GM21737 (cell line): Measurements from ENCODE around the gene DTHD1.

Experiments used
- ATAC-seq: cut with Tn5 transposase; IDR thresholded peaks from one replicate; pipeline ENCODE4 v1.9.1; 2021; ENCODE audit warnings: mild to moderate bottlenecking, moderate library complexity; ENCODE audit not compliant: unreplicated experiment

The DTHD1 gene

DNA sequence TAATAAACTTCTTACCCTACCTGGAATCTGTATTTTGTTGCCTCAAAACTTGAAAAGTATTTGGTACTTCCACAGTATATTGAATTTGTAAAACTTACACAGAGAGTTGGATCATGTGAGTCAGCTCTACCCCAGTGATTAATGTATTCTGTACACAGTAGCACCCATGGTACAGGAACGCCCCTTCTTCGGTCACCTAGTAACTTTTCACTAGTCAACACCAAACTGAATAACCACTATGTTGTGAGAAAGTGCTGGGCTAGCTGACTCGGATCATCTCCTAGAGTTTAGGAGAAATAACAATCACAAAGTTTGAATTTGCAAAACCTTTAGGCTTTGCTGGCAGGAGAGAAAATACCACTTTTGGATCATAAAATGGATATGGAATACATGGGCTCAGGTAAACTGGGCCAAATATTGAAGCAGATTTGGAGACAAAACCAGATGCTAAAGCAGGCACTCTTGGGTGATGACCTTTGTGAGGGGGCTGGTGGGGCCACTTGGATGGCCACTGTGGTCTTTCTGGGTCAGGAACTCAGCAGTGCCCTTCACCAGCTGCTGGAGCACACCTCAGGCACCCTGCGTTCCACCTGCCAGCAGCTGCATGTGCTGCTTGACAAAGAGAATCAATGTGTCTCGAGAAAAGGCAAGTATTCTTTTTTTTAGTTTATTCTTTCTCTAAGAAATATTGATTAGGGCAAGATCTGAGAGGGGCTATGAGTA, at the start of gene DTHD1:
DTHD1 (plus strand) TSS at position 233 of the 723 bp plus-strand sequence; CDS start at position 376, 143 bp downstream.
- no peak for ATAC-seq

DNA sequence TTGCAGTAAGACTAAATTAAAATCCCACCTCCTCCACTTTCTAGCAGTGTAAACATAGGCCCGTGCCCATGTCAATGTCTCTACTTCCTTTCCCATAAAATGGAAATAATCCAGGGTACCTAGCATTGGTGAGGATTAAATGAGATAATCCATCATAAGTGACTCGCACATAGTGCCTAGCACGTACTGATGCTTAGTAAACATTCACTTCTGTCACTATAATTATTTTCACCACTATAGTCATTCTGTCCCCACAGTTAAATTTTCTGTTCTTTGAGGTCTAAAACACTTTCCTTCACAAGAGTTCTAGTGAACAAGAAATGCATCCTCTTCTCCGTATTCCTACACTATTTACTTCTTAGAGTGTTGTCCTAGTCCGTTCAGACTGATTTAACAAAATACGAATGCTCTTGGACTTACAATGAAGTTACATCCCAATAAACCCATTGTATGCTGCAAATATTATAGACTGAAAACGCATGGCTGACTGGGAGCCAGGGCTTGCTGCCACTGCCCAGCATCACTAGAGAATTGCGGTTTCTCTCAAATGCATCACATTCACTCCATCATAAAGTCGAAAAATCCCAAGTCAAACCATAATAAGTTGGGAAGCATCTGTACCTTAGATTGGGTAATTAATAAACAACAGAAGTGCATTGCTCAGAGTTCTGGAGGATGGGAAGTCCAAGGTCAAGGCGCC, 47.7 kb upstream of the DTHD1 start:
- no peak for ATAC-seq

DNA sequence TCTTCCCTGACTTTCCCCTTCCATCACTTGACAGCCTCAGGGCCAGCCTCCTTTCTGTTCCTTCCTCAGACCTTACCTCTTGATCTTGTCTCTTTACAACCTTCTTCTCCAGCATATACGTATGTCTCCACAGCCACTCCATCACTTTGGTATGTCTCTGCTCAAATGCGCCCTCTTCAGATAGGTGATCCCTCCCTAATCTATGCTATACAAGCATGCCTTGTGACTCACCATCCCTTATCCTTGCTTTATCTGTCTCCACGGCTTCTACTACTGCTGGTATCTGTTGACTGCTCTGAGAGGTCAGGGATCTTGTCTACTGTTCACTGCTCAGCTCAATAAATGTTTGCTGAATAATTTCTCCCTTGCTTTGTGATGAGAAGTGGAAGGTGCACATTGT, 46.1 kb upstream of the DTHD1 start:
- ATAC-seq: no peak

DNA sequence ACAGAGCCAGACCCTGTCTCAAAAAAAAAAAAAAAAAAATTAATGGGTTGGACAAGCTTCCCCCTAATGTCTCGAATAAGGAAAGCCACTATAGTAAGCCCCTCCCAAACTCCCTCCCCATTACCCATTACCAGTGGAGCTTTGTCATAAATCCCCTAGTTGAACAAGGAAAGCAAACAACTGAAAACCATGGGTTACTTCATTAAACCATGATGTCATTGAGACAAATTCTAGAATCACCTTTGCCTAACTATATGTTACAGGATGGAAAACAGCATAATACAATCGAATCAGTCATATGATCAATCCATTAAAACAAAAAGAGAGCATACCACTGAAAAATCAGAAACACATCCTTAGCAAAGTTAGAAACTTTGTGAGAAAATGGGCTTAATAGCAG, 45.3 kb upstream of the DTHD1 start:
- ATAC-seq: no peak

DNA sequence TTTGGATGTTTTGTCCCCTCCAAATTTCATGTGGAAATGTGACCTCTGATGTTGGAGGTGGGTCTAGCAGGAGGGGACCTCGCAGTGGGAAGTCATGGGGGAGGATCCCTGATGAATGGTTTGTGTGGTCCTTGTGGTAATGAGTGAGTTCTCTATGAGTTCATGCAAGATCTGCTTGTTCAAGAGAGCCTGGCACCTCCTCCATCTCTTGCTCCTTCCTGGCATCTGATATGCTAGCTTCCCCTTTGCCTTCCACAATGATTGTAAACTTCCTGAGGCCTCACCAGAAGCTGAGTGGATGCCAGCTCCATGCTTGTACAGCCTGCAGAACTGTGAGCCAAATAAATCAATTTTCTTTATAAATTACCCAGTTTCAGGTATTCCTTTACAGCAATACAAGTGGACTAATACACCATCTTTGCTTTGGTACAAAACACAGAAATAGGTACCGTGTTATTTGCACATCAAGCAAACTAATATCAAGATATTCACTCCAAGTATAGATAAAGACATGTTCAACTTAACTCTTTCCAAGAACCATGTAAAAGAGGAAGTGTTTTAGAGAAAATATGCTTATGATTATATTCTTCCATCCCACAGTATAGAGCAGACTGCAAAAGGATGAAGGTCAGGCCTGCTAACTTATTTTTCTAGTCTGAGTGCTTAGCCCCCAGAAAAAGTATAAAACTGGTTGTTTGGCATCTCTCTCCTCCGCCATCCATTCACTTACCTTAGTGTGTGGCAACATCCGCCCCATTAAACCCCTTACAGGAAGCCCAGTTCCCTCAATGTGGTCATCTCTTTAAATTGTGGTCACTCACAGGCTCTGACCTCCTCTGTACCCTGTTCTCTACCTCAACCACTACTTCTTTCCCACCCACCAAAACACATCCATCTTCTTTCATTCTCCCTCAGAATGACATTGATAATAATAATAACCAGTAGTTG, 43.8 kb upstream of the DTHD1 start:
- no peak for ATAC-seq

- peak; percentile 51 for ATAC-seq
Measured at GRCh38 chr4:36241771-36242170, 39.6 kb upstream of the DTHD1 start.

GRCh38 chr4:36242629-36243354, 38.6 kb upstream of the DTHD1 start:
- no peak for ATAC-seq

GRCh38 chr4:36243355-36244256, 37.8 kb upstream of the DTHD1 start:
- ATAC-seq: peak; percentile 29

DNA sequence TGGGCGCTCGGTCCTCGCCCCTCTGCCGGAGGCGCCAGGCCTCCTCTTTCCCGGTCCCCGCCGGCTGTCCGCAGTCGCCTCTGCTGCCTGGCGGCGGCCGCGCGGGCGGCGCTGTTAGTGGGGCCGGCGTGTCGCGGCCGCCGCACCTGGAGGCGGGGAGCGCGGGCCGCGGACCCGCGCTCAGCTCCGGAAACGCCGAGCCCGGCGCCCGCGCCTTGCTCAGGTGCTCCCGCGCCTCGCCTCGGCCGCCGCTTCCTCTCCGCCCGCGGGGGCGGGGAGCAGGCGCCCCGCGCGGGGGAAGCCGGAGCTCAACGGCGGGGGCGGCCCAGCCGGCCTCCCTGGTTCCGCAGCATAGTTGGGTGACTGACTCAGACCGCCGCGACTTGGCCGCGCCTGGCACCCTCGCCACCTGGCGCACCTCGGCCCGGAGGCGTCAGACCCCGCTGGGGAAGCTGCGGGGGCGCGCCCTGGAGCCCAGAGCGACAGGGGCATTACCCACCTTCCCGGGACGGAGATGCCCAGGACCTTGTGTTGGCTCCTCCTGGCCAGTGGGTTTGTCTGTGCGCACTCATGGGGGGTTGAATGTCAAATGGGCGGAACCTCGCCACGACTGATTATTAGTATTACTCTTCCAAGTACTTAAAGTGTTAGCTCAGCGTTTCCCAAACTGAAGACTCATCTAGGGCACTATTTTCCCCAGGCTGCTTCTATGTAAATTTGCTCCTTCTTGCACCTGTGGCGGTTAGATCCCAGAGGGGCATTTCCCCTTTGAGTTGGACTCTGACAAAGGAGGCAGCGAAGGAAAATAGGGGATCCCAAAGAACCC, 36.9 kb upstream of the DTHD1 start, which contains the start of gene ARAP2:
ARAP2 (minus strand) TSS at position 258 of the 826 bp plus-strand sequence. CDS start 15,028 bp downstream, outside the sequence.
- ATAC-seq: peak; percentile 55

DNA sequence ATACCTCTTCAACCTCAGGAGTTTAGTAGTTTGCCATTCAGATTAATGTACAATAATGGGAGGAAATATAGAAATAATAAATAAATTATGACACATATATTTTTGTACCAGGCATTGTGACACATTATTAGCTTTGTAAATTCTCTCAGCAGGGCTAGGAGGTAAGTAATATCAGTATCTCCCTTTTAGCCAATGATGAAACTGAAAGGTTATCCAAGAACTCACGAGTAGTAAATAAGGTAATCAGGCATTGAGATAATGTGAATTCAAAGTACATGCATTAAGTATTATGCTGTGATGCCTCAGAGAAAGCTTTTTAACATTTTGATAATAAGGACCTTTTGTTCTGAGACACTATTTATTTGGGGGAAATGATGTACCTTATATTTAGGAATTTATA, 31.8 kb upstream of the DTHD1 start:
- no peak for ATAC-seq

GRCh38 chr4:36251983-36252382, 29.4 kb upstream of the DTHD1 start:
- no peak for ATAC-seq

DNA sequence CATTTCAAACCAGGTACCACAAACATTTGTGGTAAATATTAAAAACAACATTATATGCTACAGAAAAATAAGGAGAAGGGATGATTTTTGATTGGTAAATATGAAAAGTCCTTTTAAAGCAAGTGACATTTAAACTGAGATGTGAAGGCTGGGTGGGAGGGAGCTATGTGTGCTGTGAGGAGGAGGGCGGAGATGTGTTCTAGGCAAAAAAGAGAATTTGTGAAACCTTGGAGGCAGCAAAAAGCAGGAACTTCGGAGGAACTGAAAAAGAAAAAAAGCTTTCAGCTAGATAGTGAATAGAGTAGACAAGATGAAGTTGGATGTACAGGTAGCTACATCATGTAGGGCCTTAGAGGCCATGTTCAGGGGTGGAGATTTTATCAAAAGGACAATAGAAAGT, 27.0 kb upstream of the DTHD1 start:
- no peak for ATAC-seq

DNA sequence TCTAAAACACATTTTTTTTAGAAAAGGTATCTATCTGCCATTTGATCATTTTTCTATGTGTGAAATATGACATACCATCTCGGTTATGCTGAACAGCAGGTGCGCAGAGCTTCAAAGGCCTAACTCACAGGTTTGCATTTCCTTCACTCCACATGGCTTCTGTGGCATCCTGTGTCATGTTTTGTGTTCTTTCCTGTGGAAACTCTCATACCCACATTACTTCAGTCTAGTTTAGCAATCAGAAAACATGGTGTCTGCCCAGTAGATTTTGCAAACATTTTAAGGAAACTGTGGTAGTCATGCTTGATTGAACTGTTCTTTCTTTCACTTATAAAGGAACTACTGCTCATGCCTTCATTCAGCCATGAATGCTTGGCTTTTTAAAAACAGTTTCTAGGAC, 25.8 kb upstream of the DTHD1 start:
- ATAC-seq: peak; percentile 88

GRCh38 chr4:36256398-36256891, 25.0 kb upstream of the DTHD1 start:
- ATAC-seq: peak; percentile 52

DNA sequence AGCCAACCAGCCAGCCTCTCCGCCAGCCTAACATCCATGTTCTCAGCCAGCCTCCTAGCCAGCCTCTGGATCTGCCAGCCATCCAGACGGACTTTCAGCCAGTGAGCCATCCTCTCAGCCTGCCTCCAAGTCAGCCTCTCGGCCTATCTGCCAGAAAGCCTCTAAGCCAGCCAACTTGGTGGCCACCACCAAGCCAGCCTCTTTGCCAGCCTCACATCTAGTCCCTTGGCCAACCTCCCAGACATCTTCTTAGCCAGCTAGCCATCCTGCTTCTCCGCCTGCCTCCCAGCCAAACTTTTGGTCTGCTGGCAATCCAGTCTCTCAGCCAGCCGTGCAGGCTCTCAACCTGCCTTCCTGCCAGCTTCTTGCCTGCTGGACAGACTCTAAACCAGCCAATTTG, 20.7 kb upstream of the DTHD1 start:
- no peak for ATAC-seq

DNA sequence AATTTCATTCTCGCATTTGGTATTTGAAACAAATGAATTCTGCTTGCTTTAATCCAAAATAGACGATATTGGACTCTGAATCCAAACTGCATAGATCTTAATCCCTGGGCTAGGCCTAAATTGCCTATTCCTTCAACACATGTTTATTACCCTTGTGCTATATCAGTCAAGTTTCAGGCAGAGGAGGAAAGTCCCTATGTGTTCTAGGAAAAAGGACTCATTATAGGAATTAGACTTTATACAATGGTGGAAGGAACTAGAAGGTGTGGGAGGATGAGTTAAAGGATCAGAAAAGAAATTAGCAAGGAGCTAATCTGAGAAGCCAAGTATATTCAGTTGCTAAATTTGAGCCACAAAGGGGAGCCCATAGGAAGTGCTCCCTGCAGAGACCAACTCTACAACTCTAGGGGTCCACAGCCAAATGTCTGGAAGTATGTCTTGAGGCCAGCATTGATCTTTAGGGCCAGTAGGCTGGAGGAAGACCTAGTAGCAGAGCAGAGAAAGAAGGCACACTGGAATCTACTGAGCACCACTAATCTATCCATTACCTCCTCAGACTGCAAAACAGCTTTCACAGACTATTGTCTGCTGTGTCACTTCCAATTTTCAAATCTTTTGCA, 17.1 kb upstream of the DTHD1 start:
- no peak for ATAC-seq

DNA sequence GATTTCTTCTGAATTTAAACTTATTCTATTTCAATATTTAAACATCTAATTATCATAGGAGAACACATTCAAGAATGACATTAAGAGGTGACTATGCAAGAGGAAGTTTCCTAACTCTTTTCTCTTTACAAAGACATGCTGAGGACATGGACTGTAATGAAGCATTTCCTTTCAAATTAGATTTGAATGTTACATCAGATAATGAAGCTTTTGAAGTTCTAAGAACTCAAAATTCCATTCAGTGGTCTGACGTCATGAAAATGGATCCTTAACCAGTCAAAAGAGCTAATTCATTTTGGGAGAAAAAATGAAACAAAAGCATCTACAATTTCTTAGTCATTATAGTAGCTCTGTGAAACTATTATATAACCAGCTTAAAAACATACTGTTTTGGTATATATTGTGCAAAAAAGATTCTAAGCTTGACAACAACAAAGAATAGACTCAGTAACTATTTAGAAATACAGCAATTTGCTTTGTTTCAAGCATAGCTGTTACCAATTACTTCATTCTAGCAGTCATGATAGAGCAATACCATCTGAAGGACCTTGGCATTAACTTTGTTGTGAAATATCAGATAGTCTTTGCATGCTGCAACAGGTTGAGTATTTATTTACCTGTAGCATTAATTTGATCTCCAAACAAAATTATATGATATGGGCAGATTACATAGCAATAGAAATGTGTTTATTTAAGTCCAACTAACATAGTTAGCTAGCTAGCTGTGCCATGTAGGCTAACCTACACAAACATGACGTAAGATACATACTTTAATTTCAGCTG, 13.7 kb upstream of the DTHD1 start:
- no peak for ATAC-seq
